ENCODE results near the gene TRMT61B.

DNA sequence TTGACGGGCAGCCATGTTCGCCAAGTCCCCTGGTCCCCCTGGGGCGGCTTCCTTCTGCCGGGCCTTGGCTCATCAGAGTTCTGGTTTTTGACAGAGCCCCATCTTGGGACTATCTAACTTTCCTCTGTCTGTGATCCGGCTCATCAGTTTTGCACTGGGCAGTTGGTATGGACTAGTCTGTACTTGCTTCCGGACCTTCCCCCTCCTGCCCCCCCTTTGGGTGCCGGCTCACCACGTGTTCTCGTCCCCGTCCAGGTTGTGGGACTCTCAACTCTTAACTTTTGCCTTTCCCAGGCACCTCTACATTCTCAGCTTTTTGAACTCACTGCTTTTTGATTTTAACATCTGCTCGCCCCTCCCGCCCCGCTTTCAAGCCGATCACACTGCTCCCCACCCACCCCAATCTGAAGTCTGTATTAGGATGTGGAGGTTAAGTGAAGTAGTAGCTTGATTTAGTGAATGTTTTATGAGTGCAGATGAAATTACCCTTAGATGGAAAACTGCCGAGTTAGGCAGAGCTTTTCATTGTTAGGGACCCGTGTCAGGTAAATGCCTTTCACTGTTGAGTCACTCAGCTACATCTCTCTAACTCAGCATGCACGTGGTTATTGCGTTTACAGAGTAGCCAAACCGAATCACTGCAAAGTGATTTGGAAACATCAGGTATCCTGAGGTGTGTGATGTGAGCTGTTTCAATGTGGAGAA, 25.2 kb upstream of the TRMT61B start:
- TF ChIP-seq, protein P1, sequence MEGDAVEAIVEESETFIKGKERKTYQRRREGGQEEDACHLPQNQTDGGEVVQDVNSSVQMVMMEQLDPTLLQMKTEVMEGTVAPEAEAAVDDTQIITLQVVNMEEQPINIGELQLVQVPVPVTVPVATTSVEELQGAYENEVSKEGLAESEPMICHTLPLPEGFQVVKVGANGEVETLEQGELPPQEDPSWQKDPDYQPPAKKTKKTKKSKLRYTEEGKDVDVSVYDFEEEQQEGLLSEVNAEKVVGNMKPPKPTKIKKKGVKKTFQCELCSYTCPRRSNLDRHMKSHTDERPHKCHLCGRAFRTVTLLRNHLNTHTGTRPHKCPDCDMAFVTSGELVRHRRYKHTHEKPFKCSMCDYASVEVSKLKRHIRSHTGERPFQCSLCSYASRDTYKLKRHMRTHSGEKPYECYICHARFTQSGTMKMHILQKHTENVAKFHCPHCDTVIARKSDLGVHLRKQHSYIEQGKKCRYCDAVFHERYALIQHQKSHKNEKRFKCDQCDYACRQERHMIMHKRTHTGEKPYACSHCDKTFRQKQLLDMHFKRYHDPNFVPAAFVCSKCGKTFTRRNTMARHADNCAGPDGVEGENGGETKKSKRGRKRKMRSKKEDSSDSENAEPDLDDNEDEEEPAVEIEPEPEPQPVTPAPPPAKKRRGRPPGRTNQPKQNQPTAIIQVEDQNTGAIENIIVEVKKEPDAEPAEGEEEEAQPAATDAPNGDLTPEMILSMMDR (IDR thresholded peaks at IDR 0.05) = no peak
- no peak for TF ChIP-seq EZH2 (IDR thresholded peaks at IDR 0.05; ENCODE audit: borderline replicate concordance, insufficient read depth, low read depth, low read length, poor library complexity, severe bottlenecking)
